GM12873 (cell line): Measurements from ENCODE around the gene LRMDA.
A peak's percentile ranks its signal among the peaks of the same experiment; 100 is the strongest.

Experiments
- TF ChIP-seq, protein P1 (sequence below): IDR thresholded peaks from 2 replicates; pipeline ENCODE4 v1.5.1; 2012; ENCODE audit warnings: low read depth, mild to moderate bottlenecking, moderate library complexity, low read length, control low read depth; ENCODE audit not compliant: insufficient read depth; ENCODE audit errors: missing control alignments

Gene LRMDA

DNA sequence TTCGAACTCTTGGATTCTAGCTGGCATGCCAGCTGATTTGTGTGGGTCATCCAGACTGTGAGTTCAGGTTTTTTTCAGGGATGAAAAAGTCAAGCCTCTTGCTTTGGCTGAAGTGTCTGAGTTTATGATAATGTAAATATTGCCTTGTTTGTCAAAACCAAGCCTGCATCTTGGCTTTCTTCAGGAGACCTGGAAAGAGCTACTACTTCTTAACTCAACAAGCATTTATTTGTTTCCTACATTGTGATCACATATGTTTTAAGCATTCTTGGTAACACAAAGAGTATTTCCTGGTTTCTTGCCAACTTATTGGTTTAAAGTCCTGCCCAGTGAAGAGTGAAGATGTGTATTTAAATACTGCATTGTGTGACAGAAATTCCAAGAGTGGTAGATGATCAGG, 407.1 kb downstream of the LRMDA start:
- TF ChIP-seq, protein P1, sequence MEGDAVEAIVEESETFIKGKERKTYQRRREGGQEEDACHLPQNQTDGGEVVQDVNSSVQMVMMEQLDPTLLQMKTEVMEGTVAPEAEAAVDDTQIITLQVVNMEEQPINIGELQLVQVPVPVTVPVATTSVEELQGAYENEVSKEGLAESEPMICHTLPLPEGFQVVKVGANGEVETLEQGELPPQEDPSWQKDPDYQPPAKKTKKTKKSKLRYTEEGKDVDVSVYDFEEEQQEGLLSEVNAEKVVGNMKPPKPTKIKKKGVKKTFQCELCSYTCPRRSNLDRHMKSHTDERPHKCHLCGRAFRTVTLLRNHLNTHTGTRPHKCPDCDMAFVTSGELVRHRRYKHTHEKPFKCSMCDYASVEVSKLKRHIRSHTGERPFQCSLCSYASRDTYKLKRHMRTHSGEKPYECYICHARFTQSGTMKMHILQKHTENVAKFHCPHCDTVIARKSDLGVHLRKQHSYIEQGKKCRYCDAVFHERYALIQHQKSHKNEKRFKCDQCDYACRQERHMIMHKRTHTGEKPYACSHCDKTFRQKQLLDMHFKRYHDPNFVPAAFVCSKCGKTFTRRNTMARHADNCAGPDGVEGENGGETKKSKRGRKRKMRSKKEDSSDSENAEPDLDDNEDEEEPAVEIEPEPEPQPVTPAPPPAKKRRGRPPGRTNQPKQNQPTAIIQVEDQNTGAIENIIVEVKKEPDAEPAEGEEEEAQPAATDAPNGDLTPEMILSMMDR = no peak

DNA sequence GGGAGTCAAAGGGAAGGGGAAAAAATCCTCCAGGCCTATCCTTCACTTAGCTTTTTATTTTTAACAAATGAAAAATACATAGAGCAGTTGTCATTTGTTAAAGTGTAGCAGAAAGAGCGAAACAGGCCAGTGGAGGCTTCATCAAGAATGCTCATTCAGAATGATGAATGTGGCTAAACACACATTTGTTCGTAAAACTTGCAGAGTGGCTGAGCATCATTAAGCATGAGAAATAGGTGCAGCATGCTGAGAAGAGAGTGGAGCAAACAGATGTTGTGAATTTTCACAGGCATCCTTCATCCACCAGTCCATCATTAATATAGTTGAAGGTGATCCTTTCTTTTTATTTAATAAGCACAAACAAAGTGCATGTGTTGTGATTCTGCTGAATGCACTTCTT, 407.6 kb downstream of the LRMDA start:
- TF ChIP-seq, protein P1 = no peak

DNA sequence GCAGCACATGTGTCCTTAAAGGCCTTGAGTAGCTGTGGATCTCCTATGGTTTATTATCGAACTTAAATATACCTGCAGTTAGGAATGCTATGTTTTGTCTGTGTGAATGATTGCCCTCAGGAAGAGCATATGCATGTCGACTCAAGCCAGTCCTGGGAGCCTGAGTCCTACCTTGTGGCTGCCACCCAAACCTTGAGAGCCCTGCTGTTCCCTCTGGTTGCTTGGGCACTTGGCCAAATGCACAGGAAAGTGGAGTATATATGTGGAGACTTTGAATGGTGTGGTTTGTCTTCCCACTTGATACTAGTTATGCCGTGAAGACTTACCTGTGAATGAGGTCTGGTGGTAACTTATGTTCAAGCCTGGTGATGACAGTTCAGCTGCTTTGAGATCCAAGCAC, 409.8 kb downstream of the LRMDA start:
- TF ChIP-seq, protein P1 = no peak

DNA sequence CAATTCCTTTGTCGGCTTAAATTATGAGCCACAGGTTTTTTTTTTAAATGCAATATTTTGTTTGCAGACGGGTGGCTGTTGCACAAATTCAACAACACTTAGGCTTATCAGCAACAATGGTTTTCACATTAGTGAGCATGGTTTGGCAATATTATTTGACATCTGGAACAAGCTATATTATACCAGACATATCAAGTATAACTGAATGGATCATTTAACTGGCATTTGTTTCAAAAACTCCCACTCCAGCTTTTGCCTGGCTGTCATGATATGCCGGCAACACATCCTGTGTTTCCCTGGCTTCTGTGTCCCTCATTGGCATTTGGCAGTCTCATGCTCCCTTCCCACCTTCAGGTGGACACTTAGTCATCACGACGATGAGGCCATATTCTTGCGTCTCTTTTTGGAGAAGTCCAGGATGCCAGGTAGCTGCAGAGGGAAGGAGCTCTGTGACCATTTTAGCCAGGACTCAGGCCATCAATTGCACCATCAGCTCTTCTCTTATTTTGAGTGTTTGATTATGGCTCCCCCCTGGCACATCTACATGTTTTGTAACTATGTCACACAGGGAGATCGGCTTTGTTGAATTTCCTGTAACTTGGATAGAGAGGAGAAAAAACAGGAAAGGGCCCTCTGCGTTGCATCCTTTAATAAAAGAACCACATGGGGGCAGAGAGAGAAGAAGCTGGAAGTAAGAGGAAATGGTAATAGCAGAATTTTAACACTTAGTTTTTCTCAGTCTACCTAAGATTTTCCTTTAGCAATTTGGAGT, 413.9 kb downstream of the LRMDA start:
- TF ChIP-seq, protein P1 = no peak

DNA sequence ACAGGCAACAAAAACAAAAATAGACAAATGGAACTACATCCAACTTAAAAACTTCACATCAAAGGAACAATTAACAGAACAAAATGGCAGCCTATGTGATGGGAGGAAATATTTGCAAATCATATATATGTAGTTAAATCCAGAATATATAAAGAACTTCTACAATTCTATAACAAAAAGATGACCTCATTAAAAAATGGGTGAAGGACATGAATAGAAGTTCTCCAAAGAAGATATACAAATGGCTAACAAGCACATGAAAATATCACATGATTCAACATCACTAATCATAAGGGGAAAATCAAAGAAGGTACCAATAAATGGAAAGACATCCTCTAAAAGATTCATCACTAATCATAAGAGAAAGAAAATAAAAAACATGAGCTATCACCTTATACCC, 416.1 kb downstream of the LRMDA start:
- TF ChIP-seq, protein P1 = no peak

DNA sequence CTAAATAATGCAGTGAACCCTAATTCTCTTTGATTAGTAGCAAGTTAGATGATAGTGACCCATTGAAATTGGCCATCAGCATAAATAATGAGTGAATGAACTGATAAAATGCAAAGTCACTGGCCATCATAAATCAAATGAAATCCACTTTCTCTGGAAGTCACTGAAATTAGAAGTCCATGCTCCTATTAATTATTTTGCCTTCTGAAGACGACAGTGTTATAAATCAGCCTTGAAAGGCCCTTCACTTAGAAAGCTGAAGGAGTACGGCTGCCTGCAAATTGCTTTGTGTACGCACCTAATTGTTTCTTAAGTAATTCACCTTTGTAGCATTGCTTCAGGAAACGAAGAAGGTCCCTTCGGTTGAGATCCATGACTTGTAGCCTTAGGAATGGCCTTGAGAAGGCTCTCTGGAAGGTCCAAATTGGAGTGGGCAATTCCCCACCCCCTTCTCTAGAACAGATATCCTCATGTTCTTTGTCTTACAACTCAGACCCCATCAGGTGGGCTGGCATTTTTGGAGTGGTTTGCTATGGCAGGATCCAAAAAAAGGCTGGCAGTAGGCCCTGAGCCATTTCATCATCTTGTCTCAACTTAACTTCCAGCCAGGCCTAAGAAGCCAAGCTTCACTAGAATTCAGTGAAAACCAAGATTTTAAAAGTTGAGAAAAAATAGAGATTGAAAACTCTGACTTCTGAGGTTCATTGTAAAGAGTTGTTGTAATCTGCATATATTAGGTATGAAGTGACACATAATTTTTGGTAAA, 420.3 kb downstream of the LRMDA start:
- TF ChIP-seq, protein P1 = no peak

DNA sequence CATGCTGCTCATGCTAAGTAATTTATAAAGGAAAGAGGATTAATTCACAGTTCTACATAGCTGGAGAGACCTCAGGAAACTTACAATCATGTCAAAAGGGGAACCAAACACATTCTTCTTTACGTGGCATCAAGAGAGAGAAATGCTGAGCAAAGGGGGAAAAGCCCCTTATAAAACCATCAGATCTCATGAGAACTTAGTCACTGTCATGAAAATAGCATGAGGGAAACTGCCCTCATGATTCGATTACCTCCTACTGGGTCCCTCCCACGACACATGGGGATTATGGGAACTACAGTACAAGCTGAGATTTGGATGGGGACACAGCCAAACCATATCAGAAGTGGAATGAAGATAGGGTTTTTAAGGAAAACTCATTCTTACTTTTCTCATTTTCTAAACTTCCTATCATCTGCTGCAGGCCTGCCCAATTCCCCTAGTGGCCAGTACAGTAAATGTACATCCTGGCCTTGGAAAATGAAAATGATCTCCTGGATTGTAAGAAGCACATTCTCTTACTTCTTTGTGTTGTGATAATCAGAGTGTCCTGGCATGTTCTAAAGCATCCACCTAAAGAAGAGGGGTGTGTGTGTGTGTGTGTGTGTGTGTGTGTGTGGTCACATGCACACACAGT, 421.5 kb downstream of the LRMDA start:
- TF ChIP-seq, protein P1 = peak; percentile 44
